Measurements from ENCODE around the gene MED13.
"Not testable (repeated sequence)": the region's sequence is repeated elsewhere in the genome, so short reads cannot be mapped to it uniquely, and the experiment has no call there.

The MED13 gene

DNA sequence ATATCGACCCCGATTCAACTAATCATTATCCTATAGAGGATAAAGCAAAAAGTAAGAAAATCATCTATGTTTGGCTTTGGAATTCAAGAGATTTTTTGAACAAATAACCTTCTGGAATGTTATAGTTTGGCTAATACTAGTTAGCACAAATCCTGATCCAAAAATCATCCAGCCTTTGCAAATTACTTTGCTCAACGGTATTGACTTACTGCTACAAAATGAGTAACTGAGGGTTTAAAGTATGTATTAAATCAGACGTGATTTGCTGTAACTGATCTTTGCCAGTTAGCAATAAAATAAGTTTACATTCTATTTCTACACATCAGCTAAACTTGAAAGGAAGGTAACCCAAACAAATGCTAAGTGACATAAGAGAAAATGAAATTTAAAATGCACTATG is 6.5 kb downstream of the MED13 start:
- DNase-seq (ENCODE audit: low spot score), result no peak

DNA sequence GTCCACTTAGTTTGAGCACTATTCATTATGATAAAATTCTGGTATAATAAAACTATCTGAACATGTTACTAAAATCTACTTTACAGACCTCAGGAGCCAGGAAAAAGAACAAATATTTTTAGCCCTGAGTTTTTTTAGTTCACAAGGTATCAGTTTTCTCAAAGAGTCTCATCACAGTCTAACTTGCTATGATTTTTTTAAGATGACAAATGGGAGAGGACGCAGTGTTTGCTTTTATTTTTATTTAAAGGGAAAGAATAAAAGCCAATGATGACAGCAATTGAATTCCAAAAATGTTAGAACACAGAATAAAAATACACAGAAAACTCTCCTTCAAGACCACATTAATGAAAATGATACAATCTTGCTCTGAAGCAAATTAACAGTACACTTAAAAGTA is 7.4 kb downstream of the MED13 start:
- no peak for DNase-seq (ENCODE audit: low spot score)

- DNase-seq (ENCODE audit: low spot score), result no peak
Measured at GRCh38 chr17:62052765-62053338, 12.2 kb downstream of the MED13 start.

GRCh38 chr17:62051053-62051452 is 14.0 kb downstream of the MED13 start:
- no peak for DNase-seq (ENCODE audit: low spot score)

DNA sequence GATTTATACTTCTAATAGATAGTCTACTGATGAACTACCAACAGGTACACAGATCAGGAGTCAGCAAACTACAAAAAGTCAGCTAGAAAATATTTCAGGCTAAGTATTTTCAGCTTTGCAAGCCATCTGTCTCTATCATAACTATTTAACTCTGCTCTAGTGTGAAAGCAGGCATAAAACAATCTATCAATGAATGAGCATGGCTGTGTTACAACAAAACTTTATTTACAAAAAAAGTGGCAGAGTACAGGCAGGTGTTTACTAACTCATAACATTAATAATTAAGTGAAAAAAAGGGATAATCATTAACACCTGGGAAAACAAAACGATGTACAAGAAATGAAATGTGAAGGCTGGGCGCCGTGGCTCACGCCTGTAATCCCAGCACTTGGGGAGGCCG is 15.8 kb downstream of the MED13 start:
- DNase-seq (ENCODE audit: low spot score), result no peak

DNA sequence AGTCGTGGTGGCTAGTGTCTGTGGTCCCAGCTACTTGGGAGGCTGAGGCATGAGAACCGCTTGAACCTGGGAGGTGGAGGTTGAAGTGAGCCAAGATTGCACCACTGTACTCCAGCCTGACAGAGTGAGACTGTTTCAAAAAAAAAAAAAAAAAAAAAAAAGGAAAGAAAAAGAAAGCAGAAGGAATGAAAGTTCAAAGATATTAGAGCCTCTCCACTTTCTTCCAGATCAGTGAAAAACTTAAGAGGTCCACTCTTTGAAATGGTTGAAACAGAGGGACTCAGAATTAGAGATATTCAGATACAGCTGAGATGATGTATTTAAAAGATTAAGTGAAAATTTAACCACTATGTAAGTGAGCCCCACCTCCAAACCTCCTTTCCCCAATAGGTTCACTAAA is 16.8 kb downstream of the MED13 start:
- no peak for DNase-seq (ENCODE audit: low spot score)

GRCh38 chr17:62045517-62045916 is 19.6 kb downstream of the MED13 start:
- DNase-seq (ENCODE audit: low spot score), result no peak

- no peak for DNase-seq (ENCODE audit: low spot score)
Measured at GRCh38 chr17:62045109-62045508, 20.0 kb downstream of the MED13 start.

- no peak for DNase-seq (ENCODE audit: low spot score)
Measured at GRCh38 chr17:62043602-62044001, 21.5 kb downstream of the MED13 start.

DNA sequence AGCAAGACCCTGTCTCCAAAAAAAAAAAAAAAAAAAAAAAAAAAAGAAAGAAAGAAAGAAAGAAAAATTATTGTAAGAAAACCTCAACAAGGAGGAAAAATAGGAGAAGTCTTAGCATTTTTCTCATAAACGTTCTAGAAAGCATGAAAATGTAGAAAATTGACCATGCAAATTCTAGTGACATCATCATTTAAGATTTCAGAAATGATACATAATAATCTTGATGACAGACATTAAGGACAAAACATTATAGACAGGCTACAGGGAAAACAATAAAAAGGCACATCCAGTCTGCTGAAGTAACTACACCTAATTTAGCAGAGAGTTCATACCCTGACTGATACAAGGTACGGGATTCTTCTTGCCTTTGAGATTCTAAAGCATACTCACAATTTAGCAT is 21.9 kb downstream of the MED13 start:
- DNase-seq (ENCODE audit: low spot score), result no peak

DNA sequence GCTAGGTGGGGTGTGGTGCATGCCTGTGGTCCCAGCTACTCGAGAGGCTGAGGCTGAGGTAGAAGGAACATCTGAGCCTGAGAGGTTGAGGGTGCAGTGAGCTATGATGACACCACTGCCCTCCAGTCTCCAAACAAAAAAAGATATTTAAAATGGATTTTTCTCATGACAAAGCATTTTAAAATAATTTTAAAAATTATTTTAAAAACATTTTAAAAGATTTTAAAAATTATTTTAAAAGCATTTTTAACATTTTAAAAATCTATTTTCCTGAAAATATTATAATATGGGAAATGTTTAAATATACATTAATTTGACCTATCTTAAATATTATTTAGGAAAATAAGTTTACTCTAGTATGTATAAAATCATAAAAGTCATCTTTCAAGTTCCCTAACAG is 26.8 kb downstream of the MED13 start:
- no peak for DNase-seq (ENCODE audit: low spot score)

- DNase-seq (ENCODE audit: low spot score), result no peak
Measured at GRCh38 chr17:62033317-62033716, 31.8 kb downstream of the MED13 start.

- DNase-seq (ENCODE audit: low spot score), result no peak
Measured at GRCh38 chr17:62032480-62032879, 32.6 kb downstream of the MED13 start.

GRCh38 chr17:62030264-62030663 is 34.8 kb downstream of the MED13 start:
- no peak for DNase-seq (ENCODE audit: low spot score)

GRCh38 chr17:62024866-62025265 is 40.2 kb downstream of the MED13 start:
- no peak for DNase-seq (ENCODE audit: low spot score)

- no peak for DNase-seq (ENCODE audit: low spot score)
Measured at GRCh38 chr17:62017912-62018311, 47.2 kb downstream of the MED13 start.

DNA sequence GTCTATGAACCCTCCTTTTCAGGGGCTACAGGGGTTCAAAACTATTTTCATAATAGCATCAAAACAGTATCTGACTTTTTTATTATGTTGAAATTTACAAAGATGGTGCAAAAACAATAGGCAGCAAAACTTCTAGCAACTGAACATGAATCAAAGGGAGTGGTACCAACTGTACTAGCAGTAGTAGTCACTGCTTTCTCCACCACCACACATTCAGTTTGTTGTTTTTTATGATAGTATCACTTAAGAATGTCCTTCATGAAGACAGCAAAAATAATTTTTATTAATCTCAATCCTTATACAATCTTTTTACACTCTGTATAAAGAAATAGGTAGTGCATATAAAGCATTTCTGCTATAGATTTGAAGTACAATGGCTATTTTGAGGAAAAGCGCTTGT is 47.6 kb downstream of the MED13 start:
- no peak for DNase-seq (ENCODE audit: low spot score)

GRCh38 chr17:62014526-62014925 is 50.6 kb downstream of the MED13 start:
- DNase-seq (ENCODE audit: low spot score), result no peak

- DNase-seq (ENCODE audit: low spot score), result no peak
Measured at GRCh38 chr17:62009220-62009619, 55.9 kb downstream of the MED13 start.

- no peak for DNase-seq (ENCODE audit: low spot score)
Measured at GRCh38 chr17:62008294-62008693, 56.8 kb downstream of the MED13 start.

GRCh38 chr17:62004388-62004787 is 60.7 kb downstream of the MED13 start:
- DNase-seq (ENCODE audit: low spot score), result no peak

DNA sequence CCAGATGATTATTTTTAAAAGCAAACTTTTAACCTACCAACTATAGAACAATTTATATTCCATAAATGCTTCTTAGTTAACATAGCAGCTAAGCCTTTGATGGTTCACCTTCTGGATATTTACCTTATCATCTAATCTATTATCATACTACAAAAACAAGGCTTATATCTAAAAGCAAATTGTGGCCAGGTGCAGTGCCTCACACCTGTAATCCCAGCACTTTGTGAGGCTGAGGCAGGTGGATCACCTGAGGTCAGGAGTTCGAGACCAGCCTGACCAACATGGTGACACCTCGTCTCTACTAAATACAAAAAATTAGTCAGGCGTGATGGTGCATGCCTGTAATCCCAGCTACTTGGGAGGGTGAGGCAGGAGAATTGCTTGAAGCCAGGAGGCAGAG is 61.9 kb downstream of the MED13 start:
- not testable (repeated sequence) for DNase-seq (ENCODE audit: low spot score)

DNA sequence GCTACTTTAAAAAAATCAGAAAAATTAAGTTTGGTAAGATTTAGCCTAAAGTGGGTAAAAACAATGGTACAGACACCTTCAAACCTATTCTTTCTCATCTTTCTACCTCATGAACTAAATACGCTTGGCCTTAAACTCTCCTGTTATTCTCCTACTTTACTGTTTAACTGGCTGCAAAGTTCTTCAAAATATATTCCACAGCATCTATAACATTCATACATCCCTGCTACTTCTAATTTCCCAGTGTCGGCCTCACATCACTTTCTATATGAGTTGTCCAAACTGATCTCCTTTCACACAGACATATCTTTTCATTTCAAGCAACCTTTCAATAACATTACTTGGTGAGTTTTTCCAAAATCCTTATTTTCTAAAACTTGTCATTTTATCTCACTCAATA is 64.0 kb downstream of the MED13 start:
- DNase-seq (ENCODE audit: low spot score), result no peak

DNA sequence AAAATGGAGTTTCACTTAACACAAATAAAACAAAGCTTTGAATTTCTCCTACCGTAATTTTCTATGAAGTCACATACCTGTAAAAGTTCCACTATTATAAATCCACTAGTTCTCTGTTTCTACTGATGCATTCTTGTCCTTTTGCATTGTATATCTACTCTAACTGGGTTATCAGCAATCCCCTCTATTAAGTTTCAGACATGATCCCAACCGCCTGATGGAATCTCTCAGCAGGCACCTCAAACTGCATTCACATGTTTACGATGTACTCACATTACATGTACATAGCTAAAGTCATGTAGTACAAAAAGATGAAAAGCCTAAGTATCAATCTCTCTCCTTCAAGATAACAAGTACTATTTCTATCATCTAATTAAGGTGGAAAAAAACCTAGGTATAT is 64.9 kb downstream of the MED13 start:
- DNase-seq (ENCODE audit: low spot score), result no peak

DNA sequence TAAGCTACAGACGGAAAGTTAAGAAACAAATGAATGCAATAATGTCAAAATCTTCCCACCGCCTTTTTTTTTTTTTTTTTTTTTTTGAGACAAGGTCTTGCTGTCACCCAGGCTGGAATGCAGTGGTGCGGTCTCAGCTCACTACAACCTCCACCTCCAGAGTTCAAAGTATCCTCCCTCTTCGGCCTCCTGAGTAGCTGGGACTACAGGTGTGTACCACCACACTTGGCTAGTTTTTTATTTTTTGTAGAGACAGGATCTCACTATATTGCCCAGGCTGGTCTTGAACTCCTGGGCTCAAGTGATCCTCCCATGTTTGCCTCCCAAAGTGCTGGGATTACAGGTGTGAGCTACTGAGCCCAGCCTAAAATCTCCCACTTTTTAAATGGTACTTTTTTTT is 66.5 kb downstream of the MED13 start:
- DNase-seq (ENCODE audit: low spot score), result not testable (repeated sequence)

Data from germinal center (tissue), 1 donor.